GM06990 (cell line): ENCODE results near the gene NAALADL2.

Experiments
- DNase-seq: peaks from one replicate; pipeline ENCODE4 v3.0.0-alpha.2; 2011; ENCODE audit not compliant: insufficient read length; ENCODE audit errors: extremely low read depth
- H3K27me3 ChIP-seq: replicated peaks from 2 replicates; pipeline ENCODE4 v1.6.0; 2011; ENCODE audit warnings: low read length; ENCODE audit not compliant: control insufficient read depth, insufficient read depth
- H3K36me3 ChIP-seq: 2 replicates; pipeline ENCODE4 v1.5.1; 2011; ENCODE audit warnings: low read length; ENCODE audit not compliant: control insufficient read depth, insufficient read depth
- H3K4me3 ChIP-seq: replicated peaks from 2 replicates; pipeline ENCODE4 v1.5.1; 2011; ENCODE audit warnings: low read depth, mild to moderate bottlenecking, control low read depth, low read length
- CTCF ChIP-seq: IDR thresholded peaks from 2 replicates; pipeline ENCODE4 v1.5.1; 2011; ENCODE audit warnings: low read length, control low read depth, mild to moderate bottlenecking, inconsistent platforms; ENCODE audit not compliant: insufficient read depth, poor library complexity, severe bottlenecking

Gene NAALADL2

GRCh38 chr3:175659670-175660350 is 800.7 kb downstream of the NAALADL2 start:
- Histone ChIP-seq H3K4me3 (no peak overlapping the region), H3K27me3 (no peaks in the 10 kb centered on the region), H3K36me3 (no peaks in the 10 kb centered on the region)
- no peak for TF ChIP-seq CTCF
- DNase-seq = no peak

DNA sequence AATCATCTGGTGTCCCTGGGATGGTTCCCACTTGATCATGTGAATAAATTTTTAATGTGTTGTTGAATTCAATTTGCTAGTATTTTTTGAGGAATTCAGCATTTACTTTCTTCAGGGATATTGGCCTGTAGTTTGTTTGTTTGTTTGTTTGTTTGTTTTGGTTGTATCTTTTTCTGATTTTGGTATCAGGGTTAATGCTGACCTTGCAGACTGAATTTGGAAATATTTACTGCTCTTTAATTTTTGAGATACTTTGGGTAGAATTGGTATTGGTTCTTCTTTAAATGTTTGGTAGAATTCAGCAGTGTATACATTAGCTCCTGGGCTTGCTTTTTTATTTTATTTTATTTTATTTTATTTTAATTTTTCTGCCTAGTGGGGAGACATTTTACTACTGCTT is 803.7 kb downstream of the NAALADL2 start:
- no peak for DNase-seq
- Histone ChIP-seq H3K27me3 (no peaks in the 10 kb centered on the region), H3K4me3 (no peak overlapping the region), H3K36me3 (no peaks in the 10 kb centered on the region)
- TF ChIP-seq CTCF = no peak

DNA sequence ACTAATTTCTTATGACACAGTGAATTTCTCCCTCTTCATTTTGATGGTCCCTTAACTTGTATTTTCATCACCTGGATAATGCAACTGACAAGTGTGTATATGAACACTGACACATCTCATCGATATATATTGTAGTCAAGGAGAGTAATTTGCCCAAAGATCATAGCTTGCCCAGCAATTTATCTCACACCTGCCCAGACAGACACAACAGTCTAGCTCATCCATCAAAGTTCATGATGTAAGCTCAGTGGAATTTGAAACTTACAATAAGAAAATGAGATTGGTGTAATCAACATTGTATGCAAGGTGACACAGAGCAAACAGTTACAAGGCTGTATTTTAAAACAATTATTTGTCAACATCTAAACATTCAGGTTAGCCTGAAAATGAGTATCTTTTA is 805.8 kb downstream of the NAALADL2 start:
- Histone ChIP-seq H3K36me3 (no peaks in the 10 kb centered on the region), H3K27me3 (no peaks in the 10 kb centered on the region), H3K4me3 (no peak overlapping the region)
- TF ChIP-seq CTCF = no peak
- DNase-seq = no peak

- DNase-seq = no peak
- TF ChIP-seq CTCF = no peak
- H3K4me3 ChIP-seq = no peak overlapping the region
- H3K27me3 ChIP-seq = no peaks in the 10 kb centered on the region
- H3K36me3 ChIP-seq = no peaks in the 10 kb centered on the region
Measured at GRCh38 chr3:175668300-175668699, 809.2 kb downstream of the NAALADL2 start.

- Histone ChIP-seq H3K27me3 (no peaks in the 10 kb centered on the region), H3K36me3 (no peaks in the 10 kb centered on the region)
- no peak for DNase-seq
Measured at GRCh38 chr3:175670557-175670956, 811.4 kb downstream of the NAALADL2 start.

More at GRCh38 chr3:175670557-175670956, 811.4 kb downstream of the NAALADL2 start:
- TF ChIP-seq CTCF = no peak
- no peak overlapping the region for H3K4me3 ChIP-seq
